GM21526 (cell line): ENCODE measurements around the gene NHLRC2.

Experiments
- ATAC-seq: cut with Tn5 transposase; IDR thresholded peaks from one replicate; pipeline ENCODE4 v1.9.1; 2021; ENCODE audit warnings: moderate library complexity; ENCODE audit not compliant: unreplicated experiment, low FRiP score

Gene NHLRC2

GRCh38 chr10:113859261-113859660, 4.8 kb downstream of the NHLRC2 start:
- peak; percentile 52 for ATAC-seq

GRCh38 chr10:113865901-113866300, 11.4 kb downstream of the NHLRC2 start:
- ATAC-seq, result no peak

- no peak for ATAC-seq
These were observed 12.3 kb downstream of the NHLRC2 start for GRCh38 chr10:113866551-113867394.

- ATAC-seq, result no peak
These were observed 13.4 kb downstream of the NHLRC2 start for GRCh38 chr10:113867904-113868303.

- no peak for ATAC-seq
These were observed 15.3 kb downstream of the NHLRC2 start for GRCh38 chr10:113869789-113870188.

- ATAC-seq, result no peak
These were observed 17.9 kb downstream of the NHLRC2 start for GRCh38 chr10:113872139-113873030.

GRCh38 chr10:113875212-113875611, 20.8 kb downstream of the NHLRC2 start:
- ATAC-seq, result no peak

- no peak for ATAC-seq
These were observed 22.0 kb downstream of the NHLRC2 start for GRCh38 chr10:113876461-113876860.

GRCh38 chr10:113879691-113880090, 25.2 kb downstream of the NHLRC2 start:
- ATAC-seq, result peak; percentile 75

- ATAC-seq, result no peak
These were observed 25.8 kb downstream of the NHLRC2 start for GRCh38 chr10:113880236-113880635.

- no peak for ATAC-seq
These were observed 27.8 kb downstream of the NHLRC2 start for GRCh38 chr10:113882240-113882639.

GRCh38 chr10:113889911-113890310, 35.5 kb downstream of the NHLRC2 start:
- no peak for ATAC-seq

- no peak for ATAC-seq
These were observed 36.3 kb downstream of the NHLRC2 start for GRCh38 chr10:113890769-113891168.

GRCh38 chr10:113891476-113891875, 37.0 kb downstream of the NHLRC2 start:
- ATAC-seq, result no peak

- ATAC-seq, result no peak
These were observed 39.1 kb downstream of the NHLRC2 start for GRCh38 chr10:113893570-113893969.

- ATAC-seq, result no peak
These were observed 40.1 kb downstream of the NHLRC2 start for GRCh38 chr10:113894581-113894980.

- ATAC-seq, result no peak
These were observed 40.6 kb downstream of the NHLRC2 start for GRCh38 chr10:113895018-113895417.

GRCh38 chr10:113897693-113898618, 43.5 kb downstream of the NHLRC2 start:
- ATAC-seq, result no peak

- no peak for ATAC-seq
These were observed 45.6 kb downstream of the NHLRC2 start for GRCh38 chr10:113899952-113900598.

GRCh38 chr10:113905756-113906155, 51.3 kb downstream of the NHLRC2 start:
- no peak for ATAC-seq
